Measurements from ENCODE around the gene ERFE. TPM values are rescaled to one million over a fixed set of nuclear protein-coding genes. Genes with fewer than 3 reads are reported as not detected.

ERFE gene
- total RNA-seq, 1 experiment from 2014 or later: 1.8 TPM

GRCh38 chr2:238139196-238140039, 19.4 kb upstream of the ERFE start:
- DNase-seq (ENCODE audit: low read depth): no peak

GRCh38 chr2:238140040-238140439, 18.7 kb upstream of the ERFE start:
- DNase-seq (ENCODE audit: low read depth): no peak

- DNase-seq (ENCODE audit: low read depth): no peak
Observed at GRCh38 chr2:238140721-238141540, 17.8 kb upstream of the ERFE start.

- DNase-seq (ENCODE audit: low read depth): peak; percentile 63
Observed at GRCh38 chr2:238141541-238142318, 17.0 kb upstream of the ERFE start.

GRCh38 chr2:238142382-238143205, 16.2 kb upstream of the ERFE start:
- DNase-seq (ENCODE audit: low read depth): no peak

- DNase-seq (ENCODE audit: low read depth): peak; percentile 84
Observed at GRCh38 chr2:238143239-238143951, 15.4 kb upstream of the ERFE start.

GRCh38 chr2:238144262-238144661, 14.5 kb upstream of the ERFE start:
- no peak for DNase-seq (ENCODE audit: low read depth)

- DNase-seq (ENCODE audit: low read depth): no peak
Observed at GRCh38 chr2:238145046-238145445, 13.7 kb upstream of the ERFE start.

- DNase-seq (ENCODE audit: low read depth): no peak
Observed at GRCh38 chr2:238145851-238146250, 12.9 kb upstream of the ERFE start.

- no peak for DNase-seq (ENCODE audit: low read depth)
Observed at GRCh38 chr2:238146884-238147544, 11.8 kb upstream of the ERFE start.

- no peak for DNase-seq (ENCODE audit: low read depth)
Observed at GRCh38 chr2:238148981-238149380, 9.8 kb upstream of the ERFE start.

GRCh38 chr2:238149841-238150572, 8.8 kb upstream of the ERFE start:
- DNase-seq (ENCODE audit: low read depth): no peak

- DNase-seq (ENCODE audit: low read depth): no peak
Observed at GRCh38 chr2:238150686-238151085, 8.1 kb upstream of the ERFE start.

- no peak for DNase-seq (ENCODE audit: low read depth)
Observed at GRCh38 chr2:238151205-238151604, 7.6 kb upstream of the ERFE start.

GRCh38 chr2:238151628-238152235, 7.0 kb upstream of the ERFE start:
- no peak for DNase-seq (ENCODE audit: low read depth)

- DNase-seq (ENCODE audit: low read depth): no peak
Observed at GRCh38 chr2:238152771-238153688, 5.7 kb upstream of the ERFE start.

- DNase-seq (ENCODE audit: low read depth): no peak
Observed at GRCh38 chr2:238154570-238154969, 4.2 kb upstream of the ERFE start.

Data from RPMI7951 (cell line).